Thyroid gland (tissue), 4 donors: ENCODE results near the gene SCAPER.

ENCODE experiments used
- CTCF ChIP-seq, 6 experiments: fragments of 200-600 bp in 3 of 6; fragments of 450-650 bp in 3 of 6; sonication (generic) in 3 of 6; IDR thresholded peaks; one replicate each; pipeline ENCODE4 v1.5.1; 2016 to 2019; ENCODE audit warnings: antibody characterized with exemption in 6 of 6, mild to moderate bottlenecking in 2 of 6, inconsistent platforms in 1 of 6, moderate library complexity in 1 of 6
- POLR2A ChIP-seq, 2 donors: fragments of 450-650 bp; IDR thresholded peaks; one replicate each; pipeline ENCODE4 v1.6.1; 2017; ENCODE audit warnings: antibody characterized with exemption in 2 of 2, mild to moderate bottlenecking in 2 of 2, moderate library complexity in 1 of 2

GRCh38 chr15:76714950-76715349, 190.2 kb downstream of the SCAPER start:
- TF ChIP-seq CTCF (IDR thresholded peaks at IDR 0.05), result no peak
- no peak for TF ChIP-seq POLR2A (IDR thresholded peaks at IDR 0.05)
